ENCODE results near the gene APBA1. TPM values are rescaled to one million over a fixed set of nuclear protein-coding genes. Genes with fewer than 3 reads are reported as not detected.

Gene APBA1
- total RNA-seq, 4 donors from 2014 or later, result 3.6 to 11.7 (median 8.0) TPM

DNA sequence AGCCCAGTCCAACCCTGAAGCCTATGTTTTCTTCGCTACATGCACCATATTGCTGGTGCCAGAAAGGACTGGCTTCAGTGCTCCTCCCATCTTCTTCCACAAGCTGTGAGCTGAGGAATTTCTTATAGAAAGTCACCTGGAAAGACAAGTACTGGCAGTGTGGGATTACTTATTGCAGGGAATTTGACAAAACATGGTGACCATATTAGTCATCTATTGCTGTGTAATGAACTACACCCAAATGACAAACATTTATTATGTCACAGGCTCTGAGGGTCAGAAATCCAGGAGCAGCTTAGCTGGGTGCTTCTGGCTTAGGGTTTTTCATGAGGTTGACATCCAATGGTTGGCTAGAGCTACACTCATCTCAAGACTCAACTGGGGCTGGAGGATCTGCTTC is 271.7 kb downstream of the APBA1 start:
- Histone ChIP-seq H3K36me3 (no peaks in the 10 kb centered on the region), H3K4me1 (no peaks in the 10 kb centered on the region), H3K27ac (no peak overlapping the region), H3K9me3 (no peaks in the 10 kb centered on the region), H3K27me3 (no peaks in the 10 kb centered on the region), H3K4me3 (no peak overlapping the region)
- no peak for TF ChIP-seq POLR2A (IDR thresholded peaks at IDR 0.05)
- TF ChIP-seq, protein P1, sequence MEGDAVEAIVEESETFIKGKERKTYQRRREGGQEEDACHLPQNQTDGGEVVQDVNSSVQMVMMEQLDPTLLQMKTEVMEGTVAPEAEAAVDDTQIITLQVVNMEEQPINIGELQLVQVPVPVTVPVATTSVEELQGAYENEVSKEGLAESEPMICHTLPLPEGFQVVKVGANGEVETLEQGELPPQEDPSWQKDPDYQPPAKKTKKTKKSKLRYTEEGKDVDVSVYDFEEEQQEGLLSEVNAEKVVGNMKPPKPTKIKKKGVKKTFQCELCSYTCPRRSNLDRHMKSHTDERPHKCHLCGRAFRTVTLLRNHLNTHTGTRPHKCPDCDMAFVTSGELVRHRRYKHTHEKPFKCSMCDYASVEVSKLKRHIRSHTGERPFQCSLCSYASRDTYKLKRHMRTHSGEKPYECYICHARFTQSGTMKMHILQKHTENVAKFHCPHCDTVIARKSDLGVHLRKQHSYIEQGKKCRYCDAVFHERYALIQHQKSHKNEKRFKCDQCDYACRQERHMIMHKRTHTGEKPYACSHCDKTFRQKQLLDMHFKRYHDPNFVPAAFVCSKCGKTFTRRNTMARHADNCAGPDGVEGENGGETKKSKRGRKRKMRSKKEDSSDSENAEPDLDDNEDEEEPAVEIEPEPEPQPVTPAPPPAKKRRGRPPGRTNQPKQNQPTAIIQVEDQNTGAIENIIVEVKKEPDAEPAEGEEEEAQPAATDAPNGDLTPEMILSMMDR (IDR thresholded peaks at IDR 0.05), result no peak
- no peak for DNase-seq
- intact Hi-C loops (cut with DNase I; ENCODE audit: low total_unique reads), result no loop called here

DNA sequence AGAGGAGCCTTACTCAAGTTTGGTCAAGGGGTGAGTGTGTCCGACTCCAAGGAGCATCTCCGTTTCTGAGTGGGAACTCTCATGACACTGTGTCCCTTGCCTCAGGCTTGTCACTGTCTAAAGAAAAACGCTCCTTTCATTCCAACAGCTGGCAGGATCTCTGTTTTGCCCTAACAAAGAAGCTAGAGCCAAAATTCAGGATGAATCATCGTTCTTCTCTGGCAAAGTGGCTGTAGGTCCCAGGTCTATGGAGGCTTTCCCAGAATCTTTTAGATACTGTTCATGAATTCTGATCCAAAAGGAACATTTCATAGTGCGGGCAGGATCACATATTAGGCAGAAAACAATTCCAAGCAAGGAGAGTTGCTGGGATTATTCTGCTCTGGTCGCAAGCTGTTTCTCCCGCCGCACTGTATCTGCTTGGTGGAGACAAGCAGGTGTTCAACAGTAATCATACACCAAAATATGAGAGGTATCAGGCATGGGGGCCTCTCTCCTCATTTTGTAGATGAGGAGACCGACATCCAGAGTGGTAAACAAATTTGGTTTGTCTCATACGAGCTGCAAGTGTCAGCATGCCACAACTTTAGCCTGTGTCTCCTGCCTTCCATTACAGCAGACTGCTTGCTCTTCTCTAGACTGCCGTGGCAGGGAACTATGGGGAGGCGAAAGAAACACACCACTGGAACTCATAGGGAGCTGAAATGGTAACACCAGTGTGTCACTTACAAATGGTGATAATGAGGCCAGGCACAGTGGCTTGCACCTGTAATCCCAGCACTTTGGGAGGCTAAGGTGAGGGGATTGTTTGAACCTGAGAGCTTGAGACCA is 274.6 kb downstream of the APBA1 start:
- no peak overlapping the region for H3K27ac ChIP-seq
- H3K27me3 ChIP-seq, result no peaks in the 10 kb centered on the region
- H3K4me3 ChIP-seq, result no peak overlapping the region
- no peaks in the 10 kb centered on the region for H3K36me3 ChIP-seq
- DNase-seq, result no peak
- H3K9me3 ChIP-seq, result no peaks in the 10 kb centered on the region
- TF ChIP-seq, protein P1 (IDR thresholded peaks at IDR 0.05), result no peak
- TF ChIP-seq POLR2A (IDR thresholded peaks at IDR 0.05), result no peak
- no peaks in the 10 kb centered on the region for H3K4me1 ChIP-seq
- intact Hi-C loops (cut with DNase I; ENCODE audit: low total_unique reads), result no loop called here

DNA sequence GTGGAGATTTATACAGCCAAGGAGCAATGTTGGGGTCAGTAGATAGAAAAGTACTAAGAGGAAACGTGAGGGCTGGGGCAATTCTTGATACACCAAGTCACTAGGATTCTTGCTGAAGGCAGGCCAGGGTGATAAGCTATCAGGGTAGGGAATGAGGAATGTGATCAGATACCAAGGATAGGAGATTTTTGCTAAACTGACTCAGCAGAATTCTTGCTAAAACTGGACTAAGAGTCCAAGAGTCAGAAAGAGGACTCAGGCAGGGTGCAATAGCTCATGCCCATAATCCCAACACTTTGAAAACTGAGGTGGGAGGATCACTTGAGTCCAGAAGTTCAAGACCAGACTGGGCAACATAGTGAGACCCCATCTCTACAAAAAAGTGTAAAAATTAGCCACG is 275.4 kb downstream of the APBA1 start:
- H3K27me3 ChIP-seq, result no peaks in the 10 kb centered on the region
- no peaks in the 10 kb centered on the region for H3K36me3 ChIP-seq
- no peak for TF ChIP-seq POLR2A (IDR thresholded peaks at IDR 0.05)
- TF ChIP-seq, protein P1 (IDR thresholded peaks at IDR 0.05), result no peak
- no peak overlapping the region for H3K4me3 ChIP-seq
- DNase-seq, result no peak
- H3K9me3 ChIP-seq, result no peaks in the 10 kb centered on the region
- no peaks in the 10 kb centered on the region for H3K4me1 ChIP-seq
- H3K27ac ChIP-seq, result no peak overlapping the region
- intact Hi-C loops (cut with DNase I; ENCODE audit: low total_unique reads), result no loop called here

DNA sequence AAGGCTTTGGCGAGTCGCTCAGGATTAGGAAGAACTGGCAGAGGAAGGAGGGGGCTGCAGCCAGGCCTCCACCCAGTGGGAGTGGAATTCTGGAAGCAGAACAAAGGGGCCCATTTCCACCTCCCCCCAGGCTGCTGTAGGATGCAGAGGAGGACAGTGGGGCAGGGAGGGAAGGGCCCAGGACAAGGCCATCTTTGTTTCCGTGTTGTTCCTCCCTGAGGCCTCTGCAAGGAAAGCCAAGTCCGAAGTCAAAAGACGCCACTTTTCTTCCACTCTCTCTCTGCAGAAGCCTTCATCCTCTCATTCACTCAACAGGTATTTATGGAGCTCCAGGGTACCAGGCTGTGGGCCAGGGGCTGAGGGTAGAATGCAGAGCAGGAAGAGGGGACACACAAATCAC is 276.5 kb downstream of the APBA1 start:
- Histone ChIP-seq H3K27me3 (no peaks in the 10 kb centered on the region), H3K36me3 (no peaks in the 10 kb centered on the region), H3K4me3 (no peak overlapping the region), H3K9me3 (no peaks in the 10 kb centered on the region), H3K4me1 (no peaks in the 10 kb centered on the region), H3K27ac (no peak overlapping the region)
- no peak for TF ChIP-seq POLR2A (IDR thresholded peaks at IDR 0.05)
- TF ChIP-seq, protein P1 (IDR thresholded peaks at IDR 0.05), result no peak
- intact Hi-C loops (cut with DNase I; ENCODE audit: low total_unique reads), result no loop called here
- no peak for DNase-seq

DNA sequence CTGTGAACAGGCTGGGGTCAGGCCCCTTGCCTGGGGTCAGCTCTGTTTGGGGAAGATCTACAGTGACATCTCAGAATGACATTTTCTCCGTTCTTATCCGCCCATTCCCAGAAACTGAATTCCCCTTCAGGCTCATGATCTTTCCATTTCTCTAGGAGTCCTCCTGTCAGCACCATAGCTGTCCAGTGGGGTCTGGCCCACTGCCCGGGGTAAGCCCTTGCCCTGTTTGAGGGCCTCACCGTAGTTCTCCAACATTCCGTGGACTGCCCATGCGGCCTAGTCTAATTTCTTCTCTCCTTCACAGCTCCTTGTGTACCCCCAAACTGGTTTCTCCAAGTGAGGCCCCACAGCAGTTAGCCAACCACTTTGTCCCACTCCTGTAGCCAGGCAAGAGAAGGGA is 278.7 kb downstream of the APBA1 start:
- Histone ChIP-seq H3K36me3 (no peaks in the 10 kb centered on the region), H3K9me3 (no peaks in the 10 kb centered on the region), H3K27me3 (no peaks in the 10 kb centered on the region), H3K4me3 (no peak overlapping the region), H3K27ac (no peak overlapping the region), H3K4me1 (no peaks in the 10 kb centered on the region)
- no peak for TF ChIP-seq POLR2A (IDR thresholded peaks at IDR 0.05)
- TF ChIP-seq, protein P1 (IDR thresholded peaks at IDR 0.05), result no peak
- intact Hi-C loops (cut with DNase I; ENCODE audit: low total_unique reads), result no loop called here
- no peak for DNase-seq
